SK-N-SH treated with all-trans-retinoic acid at 6 μM for 48 hours (cell line): ENCODE data around the gene LEFTY1.

Experiments used
- CREB5 ChIP-seq: fragments of 250-450 bp; sonication (Bioruptor Pico); IDR thresholded peaks from 2 replicates; pipeline ENCODE4 v1.5.1; 2020; ENCODE audit warnings: low read depth, mild to moderate bottlenecking, moderate library complexity
- CSDC2 ChIP-seq: fragments of 250-450 bp; sonication (Bioruptor Pico); IDR thresholded peaks from 2 replicates; pipeline ENCODE4 v1.5.0; 2020; ENCODE audit warnings: mild to moderate bottlenecking, moderate library complexity
- CSRNP3 ChIP-seq: fragments of 250-450 bp; sonication (Bioruptor Pico); IDR thresholded peaks from 2 replicates; pipeline ENCODE4 v1.5.1; 2021; ENCODE audit warnings: mild to moderate bottlenecking, moderate library complexity
- POU6F1 ChIP-seq: fragments of 250-450 bp; sonication (Bioruptor Pico); IDR thresholded peaks from 2 replicates; pipeline ENCODE4 v1.8.0; 2021; ENCODE audit warnings: low read depth, mild to moderate bottlenecking, moderate library complexity, borderline replicate concordance
- SNAI2 ChIP-seq: fragments of 250-450 bp; sonication (Bioruptor Pico); IDR thresholded peaks from 2 replicates; pipeline ENCODE4 v1.5.0; 2020; ENCODE audit warnings: mild to moderate bottlenecking, moderate library complexity
- ZFP30 ChIP-seq: fragments of 450-650 bp; formaldehyde crosslinking; IDR thresholded peaks from 2 replicates; pipeline ENCODE4 v1.5.0; 2022; ENCODE audit warnings: mild to moderate bottlenecking, moderate library complexity

- TF ChIP-seq CSDC2 (CRISPR knock-in tag) = no peak
- no peak for TF ChIP-seq CSRNP3 (CRISPR knock-in tag)
- no peak for TF ChIP-seq POU6F1 (CRISPR knock-in tag)
- no peak for TF ChIP-seq CREB5 (CRISPR knock-in tag)
- TF ChIP-seq ZFP30 = no peak
- no peak for TF ChIP-seq SNAI2 (CRISPR knock-in tag)
Measured at GRCh38 chr1:225923692-225924555, 35.0 kb upstream of the LEFTY1 start, which contains the start of gene PYCR2.
